Endothelial cell of umbilical vein (primary cell): ENCODE data around the gene PSD4. TPM values are rescaled to one million over a fixed set of nuclear protein-coding genes. Genes with fewer than 3 reads are reported as not detected.

Experiments
- BruUV-seq: library from RNA; stranded (reverse); fragments of 400-500 nt; replicated peaks from 2 replicates; lab custom pipeline; 2021; lab: Mats Ljungman, UMichigan
- CTCF ChIA-PET: fragments of 300-600, 350-600 bp; sonication (Branson Sonifier 250); formaldehyde crosslinking; loops from one replicate; lab custom pipeline; 2021; ENCODE audit warnings: antibody characterized with exemption, inconsistent platforms; lab: Charles Lee
- POLR2A ChIA-PET: fragments of 300-600, 350-600 bp; sonication (Branson Sonifier 250); formaldehyde crosslinking; loops from one replicate; lab custom pipeline; 2021; ENCODE audit warnings: antibody characterized with exemption, inconsistent platforms; lab: Charles Lee
- DNase-seq: peaks from one replicate; pipeline ENCODE4 v3.0.0-alpha.2; 2011; ENCODE audit warnings: low read depth, low spot score
- FAIRE-seq: peaks from 2 replicates; lab custom pipeline; 2011; peaks lifted over from hg19 to GRCh38; lab: Jason Lieb, UNC
- H2AFZ ChIP-seq: 2 replicates; pipeline ENCODE4 v1.6.0; 2012; ENCODE audit warnings: low read depth, low read length, control low read depth, inconsistent platforms
- H3K27ac ChIP-seq: 2 replicates; pipeline ENCODE4 v1.5.1; 2011; ENCODE audit warnings: low read depth, mild to moderate bottlenecking, control low read depth, low read length, moderate library complexity; ENCODE audit not compliant: insufficient read depth
- H3K27me3 ChIP-seq, 2 experiments: 2 replicates each; pipeline versions ENCODE4 v1.6.0 to v1.6.1; 2011; ENCODE audit warnings: low read length in 2 of 2, mixed read lengths in 1 of 2; ENCODE audit not compliant: control insufficient read depth in 2 of 2, insufficient read depth in 2 of 2
- H3K36me3 ChIP-seq, 2 experiments: 2 replicates in 1 of 2; 3 replicates in 1 of 2; pipeline ENCODE4 v1.5.1; 2011; ENCODE audit warnings: low read length in 2 of 2, mild to moderate bottlenecking in 1 of 2, moderate library complexity in 1 of 2; ENCODE audit not compliant: control insufficient read depth in 2 of 2, insufficient read depth in 2 of 2; ENCODE audit errors: extremely low read depth in 1 of 2
- H3K4me1 ChIP-seq: 3 replicates; pipeline ENCODE4 v1.5.1; 2011; ENCODE audit warnings: mild to moderate bottlenecking, low read length; ENCODE audit not compliant: control insufficient read depth, insufficient read depth; ENCODE audit errors: extremely low read depth
- H3K4me2 ChIP-seq: 2 replicates; pipeline ENCODE4 v1.6.1; 2011; ENCODE audit warnings: low read length, control low read depth, mixed read lengths; ENCODE audit not compliant: insufficient read depth
- H3K4me3 ChIP-seq, 3 experiments: fragments of 200-600 bp in 1 of 3; sonication (generic), shearing (Covaris generic) in 1 of 3; replicated peaks in 1 of 3; 2 replicates each; pipeline ENCODE4 v1.5.1; 2011 to 2016; ENCODE audit warnings: control low read depth in 3 of 3, low read length in 3 of 3, mild to moderate bottlenecking in 2 of 3, inconsistent platforms in 1 of 3, low read depth in 1 of 3, moderate library complexity in 1 of 3; ENCODE audit not compliant: insufficient read depth in 1 of 3
- H3K79me2 ChIP-seq: 2 replicates; pipeline ENCODE4 v1.6.0; 2012; ENCODE audit warnings: low read length, inconsistent platforms; ENCODE audit not compliant: control insufficient read depth, insufficient read depth
- H3K9ac ChIP-seq: replicated peaks from 2 replicates; pipeline ENCODE3; 2011; ENCODE audit warnings: low read length, control low read depth; ENCODE audit not compliant: insufficient read depth; ENCODE audit errors: extremely low read depth
- H3K9me1 ChIP-seq: replicated peaks from 3 replicates; pipeline ENCODE4 v1.6.0; 2011; ENCODE audit warnings: mild to moderate bottlenecking, low read length; ENCODE audit not compliant: control insufficient read depth, insufficient read depth; ENCODE audit errors: extremely low read depth
- H3K9me3 ChIP-seq: replicated peaks from 2 replicates; pipeline ENCODE4 v1.5.1; 2012; ENCODE audit warnings: low read length, inconsistent platforms; ENCODE audit not compliant: control insufficient read depth, insufficient read depth
- H4K20me1 ChIP-seq: replicated peaks from 2 replicates; pipeline ENCODE3; 2011; ENCODE audit warnings: mild to moderate bottlenecking, low read length; ENCODE audit not compliant: control insufficient read depth, insufficient read depth; ENCODE audit errors: extremely low read depth
- CTCF ChIP-seq, 2 donors: IDR thresholded peaks; 1 replicate in 1 of 2; 2 replicates in 1 of 2; pipeline ENCODE4 v1.5.1; 2011; ENCODE audit warnings: low read length in 2 of 2, mild to moderate bottlenecking in 2 of 2, moderate library complexity in 2 of 2, control low read depth in 1 of 2, inconsistent platforms in 1 of 2, low read depth in 1 of 2; ENCODE audit not compliant: insufficient read depth in 1 of 2; ENCODE audit errors: extremely low read depth in 1 of 2
- FOS ChIP-seq: IDR thresholded peaks from 2 replicates; pipeline ENCODE4 v1.6.1; 2011; ENCODE audit warnings: mild to moderate bottlenecking, low read length, moderate library complexity, borderline replicate concordance; ENCODE audit not compliant: insufficient read depth
- JUN ChIP-seq: IDR thresholded peaks from 2 replicates; pipeline ENCODE4 v1.6.1; 2011; ENCODE audit warnings: borderline replicate concordance, low read depth; ENCODE audit not compliant: insufficient read length, insufficient read depth
- MAX ChIP-seq: IDR thresholded peaks from 2 replicates; pipeline ENCODE4 v1.6.1; 2011; ENCODE audit not compliant: insufficient read depth, insufficient read length
- MYC ChIP-seq: IDR thresholded peaks from one replicate; pipeline ENCODE4 v1.6.1; 2011; ENCODE audit warnings: mild to moderate bottlenecking, low read depth, low read length
- POLR2AphosphoS5 ChIP-seq: IDR thresholded peaks from 2 replicates; pipeline ENCODE4 v1.6.1; 2012; ENCODE audit warnings: low read depth, mild to moderate bottlenecking, control low read depth, low read length, moderate library complexity; ENCODE audit not compliant: insufficient read depth
- dilution Hi-C: fragments of 300-500 bp; cut with MboI; formaldehyde crosslinking; loops from one replicate; pipeline ENCODE4 v1.15.0; 2019; ENCODE audit warnings: low sequenced_read_pairs; ENCODE audit not compliant: extremely low pct_ligation_motif_present
- intact Hi-C: fragments of 100-400 bp; cut with micrococcal nuclease; formaldehyde crosslinking; loops from one replicate; pipeline ENCODE4 v1.10.0; 2022
- polyA plus RNA-seq, 4 experiments: library from polyadenylated mRNA; depleted of rRNA in 3 of 4; stranded (reverse) in 3 of 4; unstranded in 1 of 4; fragments of >200 nt; gene quantifications; 2 replicates each; pipeline versions ENCODE4 v1.2.1 to v1.2.3, GENCODE V29; 2011 to 2012; ENCODE audit warnings: missing spikeins in 1 of 4
- total RNA-seq: library from RNA; stranded (reverse); gene quantifications from 2 replicates; pipeline ENCODE4 v1.2.3, GENCODE V29; 2021

PSD4 gene
- total and polyA plus RNA-seq, 2 donors (not counting 3 experiments of a cell fraction or from before 2014, with no cell fraction given) = 0.01 to 0.24 TPM

- dilution Hi-C loops (no loop called here), intact Hi-C loops (no loop called here)
- Histone ChIP-seq H3K27me3 (peaks cover 2 to 13% of the 10 kb centered on the region in 2 experiments), H3K79me2 (no peaks in the 10 kb centered on the region), H3K9me3 (no peaks in the 10 kb centered on the region), H3K4me1 (peaks cover 11% of the 10 kb centered on the region), H3K9me1 (no peaks in the 10 kb centered on the region), H3K4me3 (no peak overlapping the region), H3K36me3 (no peaks in the 10 kb centered on the region), H4K20me1 (no peaks in the 10 kb centered on the region), H3K4me2 (no peak overlapping the region), H2AFZ (no peak overlapping the region), H3K9ac (no peak overlapping the region), H3K27ac (no peak overlapping the region)
- POLR2A ChIA-PET = no interaction called here
- FAIRE-seq (peak; percentile 8), DNase-seq (no peak)
- no TSS peak for BruUV-seq
- no peak for TF ChIP-seq CTCF (IDR thresholded peaks at IDR 0.05; ENCODE audit: extremely low read depth in 1 of 2, insufficient read depth in 1 of 2, low read depth in 1 of 2, low read length in 2 of 2)
- CTCF ChIA-PET = interaction anchor here (1.2 to 1.4 kb wide), 2 partner anchors 13 to 45 kb away, joined by 4 read pairs; no protein-coding TSS in a partner anchor
Observed at GRCh38 chr2:113124984-113125855, 48.6 kb upstream of the PSD4 start.

- Histone ChIP-seq H3K9me3 (no peaks in the 10 kb centered on the region), H3K9ac (no peak within 1 kb of the TSS), H3K9me1 (no peaks in the 10 kb centered on the region), H3K4me1 (peaks cover 11% of the 10 kb centered on the region), H3K79me2 (no peaks in the 10 kb centered on the region), H2AFZ (no peak within 1 kb of the TSS), H3K27me3 (peaks cover 0 to 2% of the 10 kb centered on the region in 2 experiments), H4K20me1 (no peaks in the 10 kb centered on the region), H3K4me3 (no peak within 1 kb of the TSS), H3K4me2 (no peak within 1 kb of the TSS), H3K36me3 (no peaks in the 10 kb centered on the region), H3K27ac (no peak within 1 kb of the TSS)
- FAIRE-seq (no peak), DNase-seq (no peak)
- dilution Hi-C loops = no loop called here
- CTCF ChIA-PET = interaction anchor here (1.2 kb wide), 1 partner anchor 11 kb away, joined by 4 read pairs; no protein-coding TSS in a partner anchor
- intact Hi-C loops = no loop called here
- TF ChIP-seq MAX (no peak), CTCF (IDR thresholded peaks at IDR 0.05; ENCODE audit: extremely low read depth in 1 of 2, insufficient read depth in 1 of 2, low read depth in 1 of 2, low read length in 2 of 2) (no peak), JUN (no peak), FOS (no peak), POLR2AphosphoS5 (no peak), MYC (no peak)
- POLR2A ChIA-PET = no interaction called here
- no TSS peak for BruUV-seq
Observed at GRCh38 chr2:113126845-113127645, 46.7 kb upstream of the PSD4 start, which contains the start of gene IL1RN. Gene IL1RN, plus strand, starts transcription at chr2:113127598. Its CDS starts 27 bp downstream, at chr2:113127625.
